GM21423 (cell line): ENCODE data around the gene KBTBD12.
"Not testable (repeated sequence)": the region's sequence is repeated elsewhere in the genome, so short reads cannot be mapped to it uniquely, and the experiment has no call there.

ENCODE experiments used
- ATAC-seq: cut with Tn5 transposase; IDR thresholded peaks from one replicate; pipeline ENCODE4 v1.9.1; 2021; ENCODE audit warnings: mild to moderate bottlenecking, moderate library complexity; ENCODE audit not compliant: unreplicated experiment

KBTBD12 gene

GRCh38 chr3:127915115-127915936, at the start of gene KBTBD12:
Gene KBTBD12, plus strand, starts transcription at chr3:127915232. Its CDS starts 7,830 bp downstream, at chr3:127923062.
- no peak for ATAC-seq

- no peak for ATAC-seq
Observed at GRCh38 chr3:127865941-127866340, 49.1 kb upstream of the KBTBD12 start.

- no peak for ATAC-seq
Observed at GRCh38 chr3:127867412-127867811, 47.6 kb upstream of the KBTBD12 start.

- no peak for ATAC-seq
Observed at GRCh38 chr3:127867986-127868385, 47.0 kb upstream of the KBTBD12 start.

GRCh38 chr3:127870156-127870555, 44.9 kb upstream of the KBTBD12 start:
- ATAC-seq: no peak

- ATAC-seq: not testable (repeated sequence)
Observed at GRCh38 chr3:127874097-127874496, 40.9 kb upstream of the KBTBD12 start.

- no peak for ATAC-seq
Observed at GRCh38 chr3:127881586-127881985, 33.4 kb upstream of the KBTBD12 start.

- no peak for ATAC-seq
Observed at GRCh38 chr3:127884041-127884440, 31.0 kb upstream of the KBTBD12 start.

GRCh38 chr3:127886231-127886955, 28.6 kb upstream of the KBTBD12 start:
- no peak for ATAC-seq

- ATAC-seq: no peak
Observed at GRCh38 chr3:127886956-127887231, 28.1 kb upstream of the KBTBD12 start.

- ATAC-seq: no peak
Observed at GRCh38 chr3:127887321-127887720, 27.7 kb upstream of the KBTBD12 start.

- ATAC-seq: no peak
Observed at GRCh38 chr3:127888156-127888555, 26.9 kb upstream of the KBTBD12 start.

- no peak for ATAC-seq
Observed at GRCh38 chr3:127888564-127889107, 26.4 kb upstream of the KBTBD12 start.

- ATAC-seq: no peak
Observed at GRCh38 chr3:127889461-127889863, 25.6 kb upstream of the KBTBD12 start.

- no peak for ATAC-seq
Observed at GRCh38 chr3:127889976-127890650, 24.9 kb upstream of the KBTBD12 start.

- not testable (repeated sequence) for ATAC-seq
Observed at GRCh38 chr3:127890651-127891290, 24.3 kb upstream of the KBTBD12 start.

- no peak for ATAC-seq
Observed at GRCh38 chr3:127894481-127894880, 20.6 kb upstream of the KBTBD12 start.

- no peak for ATAC-seq
Observed at GRCh38 chr3:127899200-127899599, 15.8 kb upstream of the KBTBD12 start.

- ATAC-seq: no peak
Observed at GRCh38 chr3:127899766-127900165, 15.3 kb upstream of the KBTBD12 start.

- no peak for ATAC-seq
Observed at GRCh38 chr3:127900536-127900935, 14.5 kb upstream of the KBTBD12 start.

- no peak for ATAC-seq
Observed at GRCh38 chr3:127902486-127902885, 12.5 kb upstream of the KBTBD12 start.
